NCI-H2196 treated with DMSO at 0.1 percent for 48 hours (cell line): ENCODE measurements around the gene BORCS6.

ENCODE experiments used
- DNase-seq: peaks from one replicate; lab custom pipeline; 2025; ENCODE audit not compliant: unreplicated experiment; lab: John Stamatoyannopoulos, UW

The BORCS6 gene

GRCh38 chr17:8155996-8156245 lies 34.1 kb downstream of the BORCS6 start:
- DNase-seq = no peak

GRCh38 chr17:8155231-8155995 lies 34.6 kb downstream of the BORCS6 start:
- no peak for DNase-seq

- no peak for DNase-seq
Measured at GRCh38 chr17:8154608-8155155, 35.3 kb downstream of the BORCS6 start.

GRCh38 chr17:8153957-8154607 lies 35.9 kb downstream of the BORCS6 start:
- DNase-seq = peak; percentile 60

- DNase-seq = no peak
Measured at GRCh38 chr17:8153525-8153956, 36.4 kb downstream of the BORCS6 start.

GRCh38 chr17:8153031-8153451 lies 36.9 kb downstream of the BORCS6 start:
- no peak for DNase-seq

- DNase-seq = peak; percentile 67
Measured at GRCh38 chr17:8152112-8152775, 37.7 kb downstream of the BORCS6 start, which contains the start of gene PER1. PER1 (minus strand) TSS chr17:8152404; CDS start chr17:8150706, 1,698 bp downstream.

- no peak for DNase-seq
Measured at GRCh38 chr17:8151641-8152111, 38.3 kb downstream of the BORCS6 start.

- DNase-seq = peak; percentile 17
Measured at GRCh38 chr17:8151120-8151640, 38.8 kb downstream of the BORCS6 start.

- DNase-seq = no peak
Measured at GRCh38 chr17:8150194-8151119, 39.5 kb downstream of the BORCS6 start.

- no peak for DNase-seq
Measured at GRCh38 chr17:8149419-8150193, 40.4 kb downstream of the BORCS6 start.

GRCh38 chr17:8148560-8148959 lies 41.4 kb downstream of the BORCS6 start:
- DNase-seq = no peak

- no peak for DNase-seq
Measured at GRCh38 chr17:8147805-8148404, 42.1 kb downstream of the BORCS6 start.

- no peak for DNase-seq
Measured at GRCh38 chr17:8147141-8147804, 42.7 kb downstream of the BORCS6 start.

- no peak for DNase-seq
Measured at GRCh38 chr17:8146381-8147140, 43.4 kb downstream of the BORCS6 start.

GRCh38 chr17:8145811-8146210 lies 44.2 kb downstream of the BORCS6 start:
- no peak for DNase-seq

GRCh38 chr17:8144401-8145231 lies 45.4 kb downstream of the BORCS6 start:
- no peak for DNase-seq
